Mucosa of descending colon (tissue), 3 donors: ENCODE measurements around the gene SLC16A13. TPM values are rescaled to one million over a fixed set of nuclear protein-coding genes. Genes with fewer than 3 reads are reported as not detected.

ENCODE experiments used
- ATAC-seq: fragments of 200-7000 bp; cut with Tn5 transposase; one replicate; pipeline ENCODE4 v1.9.1; 2020; ENCODE audit warnings: mild to moderate bottlenecking, moderate library complexity
- DNase-seq, 3 donors: peaks; one replicate each; pipeline ENCODE4 v3.0.0-alpha.2; 2020
- H3K36me3 ChIP-seq: fragments of 200-600 bp; one replicate; pipeline ENCODE4 v1.8.0; 2021; ENCODE audit warnings: low read depth, mild to moderate bottlenecking
- H3K4me1 ChIP-seq: fragments of 200-600 bp; one replicate; pipeline ENCODE4 v1.8.0; 2021; ENCODE audit warnings: low read depth, mild to moderate bottlenecking
- H3K4me3 ChIP-seq: fragments of 200-600 bp; one replicate; pipeline ENCODE4 v1.8.0; 2021; ENCODE audit warnings: mild to moderate bottlenecking
- H3K9me3 ChIP-seq: fragments of 200-600 bp; one replicate; pipeline ENCODE4 v1.8.0; 2021; ENCODE audit warnings: mild to moderate bottlenecking
- CTCF ChIP-seq: fragments of 200-600 bp; IDR thresholded peaks from one replicate; pipeline ENCODE4 v1.8.0; 2022; ENCODE audit warnings: antibody characterized with exemption, mild to moderate bottlenecking
- intact Hi-C, 2 donors: fragments of 100-400 bp; cut with DNase I in 1 of 2; cut with micrococcal nuclease in 1 of 2; formaldehyde crosslinking; loops; one replicate each; pipeline versions ENCODE4 v1.11.0 to v1.11.1; 2022; cut with DNase I, micrococcal nuclease
- total RNA-seq, 3 donors: library from RNA; stranded (reverse); fragmentation: NEBNext Ultra II Directional in 2 of 3; extraction: Animal tissue kit (Norgen Biotek cat#: 25700) in 2 of 3; gene quantifications; one replicate each; pipeline versions ENCODE4 v1.2.1 to v1.2.4, GENCODE V29; 2021 to 2023
- donor health status: DM: no; HTN: no; CAD: no; lungs with moderate emphysema.
- donor health status: DM: no; HTN: no; CAD: no.
- donor health status: DM: no; HTN: yes; CAD: no.

Gene SLC16A13
- total RNA-seq, 3 donors from 2014 or later, result 3.8 to 7.3 (median 6.6) TPM

DNA sequence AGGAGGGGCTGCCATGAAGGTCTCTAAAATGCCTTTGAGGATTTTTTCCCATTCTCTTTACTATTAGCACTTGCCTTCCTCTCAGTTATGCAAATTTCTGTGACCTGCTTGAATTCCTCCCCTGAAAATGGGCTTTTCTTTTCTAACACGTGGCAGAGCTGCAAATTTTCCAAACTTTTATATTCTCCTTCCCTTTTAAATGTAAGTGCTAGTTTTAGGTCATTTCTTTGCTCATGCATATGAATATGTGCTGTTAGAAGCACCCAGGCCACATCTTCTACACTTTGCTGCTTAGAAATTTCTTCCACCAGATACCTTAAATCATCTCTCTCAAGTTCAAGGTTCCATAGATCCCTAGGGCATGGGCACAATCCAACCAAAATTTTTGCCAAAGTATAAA is 32.5 kb downstream of the SLC16A13 start:
- ATAC-seq, result no peak
- intact Hi-C loops, result no loop called here

GRCh38 chr17:7070712-7071111 is 34.9 kb downstream of the SLC16A13 start:
- no peaks in the 10 kb centered on the region for H3K36me3 ChIP-seq
- no peak overlapping the region for H3K4me3 ChIP-seq
- DNase-seq (no peak), ATAC-seq (no peak)
- peaks cover 4% of the 10 kb centered on the region for H3K9me3 ChIP-seq
- intact Hi-C loops, result no loop called here
- no peaks in the 10 kb centered on the region for H3K4me1 ChIP-seq
- TF ChIP-seq CTCF, result no peak

More for the DNA sequence above, 32.5 kb downstream of the SLC16A13 start:
- no peak for TF ChIP-seq CTCF
- no peaks in the 10 kb centered on the region for H3K4me1 ChIP-seq
- no peak for DNase-seq
- peaks cover 4% of the 10 kb centered on the region for H3K9me3 ChIP-seq
- no peaks in the 10 kb centered on the region for H3K36me3 ChIP-seq
- no peak overlapping the region for H3K4me3 ChIP-seq

DNA sequence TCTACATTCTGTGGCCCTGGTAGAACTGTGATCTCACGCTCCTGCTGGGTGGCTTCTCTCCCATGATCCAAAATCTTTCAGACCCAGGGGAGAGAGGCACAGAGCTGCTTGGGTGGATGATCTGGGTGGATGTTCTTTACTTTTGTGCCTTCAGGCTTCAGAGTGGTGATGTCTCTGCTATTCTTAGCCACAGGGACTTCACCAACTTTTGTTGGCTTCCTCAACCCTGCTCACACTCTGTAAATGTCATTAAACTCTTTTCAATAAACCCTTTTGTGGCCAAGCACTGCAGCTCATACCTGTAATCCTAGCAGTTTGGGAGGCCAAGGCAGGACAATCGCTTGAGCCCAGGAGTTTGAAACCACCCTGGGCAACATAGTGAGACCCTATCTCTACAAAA is 36.6 kb downstream of the SLC16A13 start:
- intact Hi-C loops, result no loop called here
- no peak for DNase-seq
- Histone ChIP-seq H3K4me1 (no peaks in the 10 kb centered on the region), H3K36me3 (no peaks in the 10 kb centered on the region), H3K4me3 (no peak overlapping the region), H3K9me3 (peaks cover 4% of the 10 kb centered on the region)
- no peak for TF ChIP-seq CTCF
- ATAC-seq, result no peak

- intact Hi-C loops, result no loop called here
- DNase-seq (no peak), ATAC-seq (no peak)
- H3K4me1 ChIP-seq, result no peaks in the 10 kb centered on the region
- no peaks in the 10 kb centered on the region for H3K36me3 ChIP-seq
- no peak for TF ChIP-seq CTCF
- no peaks in the 10 kb centered on the region for H3K9me3 ChIP-seq
- H3K4me3 ChIP-seq, result no peak overlapping the region
Observed at GRCh38 chr17:7074931-7075330, 39.1 kb downstream of the SLC16A13 start.

- DNase-seq, result no peak
- Histone ChIP-seq H3K4me3 (no peak overlapping the region), H3K4me1 (no peaks in the 10 kb centered on the region), H3K9me3 (no peaks in the 10 kb centered on the region), H3K36me3 (no peaks in the 10 kb centered on the region)
- intact Hi-C loops, result no loop called here
- TF ChIP-seq CTCF, result no peak
- no peak for ATAC-seq
Observed at GRCh38 chr17:7077911-7078546, 42.2 kb downstream of the SLC16A13 start.

- DNase-seq, result no peak
- H3K4me3 ChIP-seq, result no peak overlapping the region
- intact Hi-C loops, result no loop called here
- no peak for TF ChIP-seq CTCF
- ATAC-seq, result no peak
- no peaks in the 10 kb centered on the region for H3K36me3 ChIP-seq
- H3K9me3 ChIP-seq, result no peaks in the 10 kb centered on the region
- H3K4me1 ChIP-seq, result no peaks in the 10 kb centered on the region
Observed at GRCh38 chr17:7078711-7079110, 42.9 kb downstream of the SLC16A13 start.
